SK-N-SH treated with all-trans-retinoic acid at 6 μM for 48 hours (cell line): Measurements from ENCODE around the gene DNAAF5.

Source experiments
- ATAC-seq: fragments of 200-7000 bp; cut with Tn5 transposase; 3 replicates; pipeline ENCODE4 v1.9.1; 2020; ENCODE audit warnings: mild to moderate bottlenecking, moderate library complexity
- ARNTL ChIP-seq: fragments of 450-650 bp; formaldehyde crosslinking; IDR thresholded peaks from 2 replicates; pipeline ENCODE4 v1.5.0; 2020; ENCODE audit warnings: low read depth, mild to moderate bottlenecking, moderate library complexity, borderline replicate concordance
- BACH2 ChIP-seq: fragments of 250-450 bp; sonication (Bioruptor Pico); IDR thresholded peaks from 2 replicates; pipeline ENCODE4 v1.9.0; 2021; ENCODE audit warnings: mild to moderate bottlenecking, borderline replicate concordance
- CREB5 ChIP-seq: fragments of 250-450 bp; sonication (Bioruptor Pico); IDR thresholded peaks from 2 replicates; pipeline ENCODE4 v1.5.1; 2020; ENCODE audit warnings: low read depth, mild to moderate bottlenecking, moderate library complexity
- CSDC2 ChIP-seq: fragments of 250-450 bp; sonication (Bioruptor Pico); IDR thresholded peaks from 2 replicates; pipeline ENCODE4 v1.5.0; 2020; ENCODE audit warnings: mild to moderate bottlenecking, moderate library complexity
- CSRNP3 ChIP-seq: fragments of 250-450 bp; sonication (Bioruptor Pico); IDR thresholded peaks from 2 replicates; pipeline ENCODE4 v1.5.1; 2021; ENCODE audit warnings: mild to moderate bottlenecking, moderate library complexity
- ESRRG ChIP-seq: fragments of 250-450 bp; sonication (Bioruptor Pico); IDR thresholded peaks from 2 replicates; pipeline ENCODE4 v1.6.1; 2021; ENCODE audit warnings: mild to moderate bottlenecking
- GLIS3 ChIP-seq: fragments of 250-450 bp; sonication (Bioruptor Pico); IDR thresholded peaks from 2 replicates; pipeline ENCODE4 v1.5.0; 2020; ENCODE audit warnings: mild to moderate bottlenecking, moderate library complexity
- ISL1 ChIP-seq: fragments of 250-450 bp; sonication (Bioruptor Pico); IDR thresholded peaks from 2 replicates; pipeline ENCODE4 v2.1.2; 2022; ENCODE audit warnings: mild to moderate bottlenecking, moderate library complexity
- OSR1 ChIP-seq: fragments of 250-450 bp; sonication (Bioruptor Pico); IDR thresholded peaks from 2 replicates; pipeline ENCODE4 v1.8.0; 2022; ENCODE audit warnings: moderate library complexity, mild to moderate bottlenecking, inconsistent platforms
- PATZ1 ChIP-seq: fragments of 250-450 bp; sonication (Bioruptor Pico); IDR thresholded peaks from 2 replicates; pipeline ENCODE4 v1.8.0; 2020; ENCODE audit warnings: mild to moderate bottlenecking, moderate library complexity, borderline replicate concordance
- POU6F1 ChIP-seq: fragments of 250-450 bp; sonication (Bioruptor Pico); IDR thresholded peaks from 2 replicates; pipeline ENCODE4 v1.8.0; 2021; ENCODE audit warnings: low read depth, mild to moderate bottlenecking, moderate library complexity, borderline replicate concordance
- PPARA ChIP-seq: fragments of 250-450 bp; sonication (Bioruptor Pico); IDR thresholded peaks from 2 replicates; pipeline ENCODE4 v1.5.0; 2020; ENCODE audit warnings: mild to moderate bottlenecking, borderline replicate concordance
- RARB ChIP-seq: fragments of 250-450 bp; sonication (Bioruptor Pico); IDR thresholded peaks from 2 replicates; pipeline ENCODE4 v1.8.0; 2021; ENCODE audit warnings: mild to moderate bottlenecking, moderate library complexity
- SNAI2 ChIP-seq: fragments of 250-450 bp; sonication (Bioruptor Pico); IDR thresholded peaks from 2 replicates; pipeline ENCODE4 v1.5.0; 2020; ENCODE audit warnings: mild to moderate bottlenecking, moderate library complexity
- TCF4 ChIP-seq: fragments of 250-450 bp; sonication (Bioruptor Pico); IDR thresholded peaks from 2 replicates; pipeline ENCODE4 v1.8.0; 2021; ENCODE audit warnings: mild to moderate bottlenecking, moderate library complexity, borderline replicate concordance
- TOX ChIP-seq: fragments of 250-450 bp; sonication (Bioruptor Pico); IDR thresholded peaks from 2 replicates; pipeline ENCODE4 v1.8.0; 2021; ENCODE audit warnings: mild to moderate bottlenecking, moderate library complexity, borderline replicate concordance
- TSHZ2 ChIP-seq: fragments of 250-450 bp; sonication (Bioruptor Pico); IDR thresholded peaks from 2 replicates; pipeline ENCODE4 v1.5.0; 2020; ENCODE audit warnings: mild to moderate bottlenecking, moderate library complexity
- ZFP3 ChIP-seq: fragments of 250-450 bp; sonication (Bioruptor Pico); IDR thresholded peaks from 2 replicates; pipeline ENCODE4 v1.5.0; 2020; ENCODE audit warnings: mild to moderate bottlenecking, moderate library complexity
- ZNF565 ChIP-seq: fragments of 450-650 bp; formaldehyde crosslinking; conservative IDR thresholded peaks from 2 replicates; pipeline ENCODE4 v1.5.0; 2020; ENCODE audit warnings: low read depth, mild to moderate bottlenecking, moderate library complexity
- ZNF70 ChIP-seq: fragments of 450-650 bp; formaldehyde crosslinking; IDR thresholded peaks from 2 replicates; pipeline ENCODE4 v1.5.0; 2020; ENCODE audit warnings: mild to moderate bottlenecking, moderate library complexity
- ZNF8 ChIP-seq: fragments of 450-650 bp; formaldehyde crosslinking; IDR thresholded peaks from 2 replicates; pipeline ENCODE4 v1.5.0; 2020; ENCODE audit warnings: mild to moderate bottlenecking, moderate library complexity

DNAAF5 gene

GRCh38 chr7:818031-818699 is 91.7 kb downstream of the DNAAF5 start:
- ATAC-seq: peak; percentile 5; the same call in 2 of the 3 replicates
- TF ChIP-seq ZNF8 (CRISPR knock-in tag) (peak; percentile 100), ESRRG (no peak), OSR1 (no peak), SNAI2 (CRISPR knock-in tag) (peak; percentile 71; the same call in 1 of the 2 replicates), PPARA (CRISPR knock-in tag) (no peak)

- TF ChIP-seq ARNTL (CRISPR knock-in tag): no peak
- no peak for TF ChIP-seq BACH2
- no peak for TF ChIP-seq RARB (CRISPR knock-in tag)
- no peak for TF ChIP-seq PATZ1 (CRISPR knock-in tag)
- no peak for TF ChIP-seq CSDC2
- TF ChIP-seq CREB5 (CRISPR knock-in tag): no peak
- TF ChIP-seq CSRNP3: no peak
- TF ChIP-seq ZNF70: no peak
- no peak for TF ChIP-seq ZNF565
- TF ChIP-seq ISL1: no peak
- no peak for TF ChIP-seq TOX (CRISPR knock-in tag)
- TF ChIP-seq PPARA (CRISPR knock-in tag): no peak
- no peak for TF ChIP-seq SNAI2 (CRISPR knock-in tag)
- no peak for TF ChIP-seq TCF4 (CRISPR knock-in tag)
- TF ChIP-seq, all 23 proteins: peak for 0
- no peak for ATAC-seq
Measured at GRCh38 chr7:820341-820740, 93.8 kb downstream of the DNAAF5 start.

- no peak for ATAC-seq
- TF ChIP-seq OSR1 (no peak), TOX (CRISPR knock-in tag) (no peak), TSHZ2 (CRISPR knock-in tag) (no peak), ISL1 (no peak), RARB (CRISPR knock-in tag) (no peak), ZNF565 (no peak), SNAI2 (CRISPR knock-in tag) (no peak), CSDC2 (no peak), ZFP3 (CRISPR knock-in tag) (no peak), GLIS3 (no peak), ESRRG (no peak), ZNF70 (no peak), POU6F1 (CRISPR knock-in tag) (no peak), BACH2 (no peak), PATZ1 (CRISPR knock-in tag) (no peak)
Measured at GRCh38 chr7:821688-822087, 95.2 kb downstream of the DNAAF5 start.
